Measurements from ENCODE around the gene GCSAM.

- TF ChIP-seq, protein P1, sequence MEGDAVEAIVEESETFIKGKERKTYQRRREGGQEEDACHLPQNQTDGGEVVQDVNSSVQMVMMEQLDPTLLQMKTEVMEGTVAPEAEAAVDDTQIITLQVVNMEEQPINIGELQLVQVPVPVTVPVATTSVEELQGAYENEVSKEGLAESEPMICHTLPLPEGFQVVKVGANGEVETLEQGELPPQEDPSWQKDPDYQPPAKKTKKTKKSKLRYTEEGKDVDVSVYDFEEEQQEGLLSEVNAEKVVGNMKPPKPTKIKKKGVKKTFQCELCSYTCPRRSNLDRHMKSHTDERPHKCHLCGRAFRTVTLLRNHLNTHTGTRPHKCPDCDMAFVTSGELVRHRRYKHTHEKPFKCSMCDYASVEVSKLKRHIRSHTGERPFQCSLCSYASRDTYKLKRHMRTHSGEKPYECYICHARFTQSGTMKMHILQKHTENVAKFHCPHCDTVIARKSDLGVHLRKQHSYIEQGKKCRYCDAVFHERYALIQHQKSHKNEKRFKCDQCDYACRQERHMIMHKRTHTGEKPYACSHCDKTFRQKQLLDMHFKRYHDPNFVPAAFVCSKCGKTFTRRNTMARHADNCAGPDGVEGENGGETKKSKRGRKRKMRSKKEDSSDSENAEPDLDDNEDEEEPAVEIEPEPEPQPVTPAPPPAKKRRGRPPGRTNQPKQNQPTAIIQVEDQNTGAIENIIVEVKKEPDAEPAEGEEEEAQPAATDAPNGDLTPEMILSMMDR (IDR thresholded peaks at IDR 0.05), result no peak
- no peak for TF ChIP-seq POLR2A (IDR thresholded peaks at IDR 0.05)
- no peak for TF ChIP-seq EP300 (IDR thresholded peaks at IDR 0.05)
Observed at GRCh38 chr3:112171144-112171543, 38.1 kb upstream of the GCSAM start.

All from ovary (tissue), 3 donors.